HepG2 (cell line): ENCODE measurements around the gene PBX2. TPM values are rescaled to one million over a fixed set of nuclear protein-coding genes. Genes with fewer than 3 reads are reported as not detected.

Experiments used
- AHDC1 ChIP-seq: sonication (generic); formaldehyde crosslinking; IDR thresholded peaks from 2 replicates; pipeline ENCODE4 v1.5.1; 2020; ENCODE audit warnings: mild to moderate bottlenecking, missing genetic modification reagents, borderline replicate concordance
- CENPX ChIP-seq: sonication (generic); formaldehyde crosslinking; IDR thresholded peaks from 2 replicates; pipeline ENCODE4 v1.9.0; 2021; ENCODE audit warnings: mild to moderate bottlenecking, missing genetic modification reagents, moderate library complexity
- EHMT2 ChIP-seq: fragments of 200-600 bp; sonication (generic); IDR thresholded peaks from 2 replicates; pipeline ENCODE4 v1.7.0; 2017; ENCODE audit warnings: antibody characterized with exemption, low read depth, low read length, borderline replicate concordance
- FOXP1 ChIP-seq, 2 experiments: fragments of 450-650 bp in 1 of 2; IDR thresholded peaks; 2 replicates each; pipeline ENCODE4 v1.6.1; 2017 to 2018; ENCODE audit warnings: antibody characterized with exemption in 1 of 2
- GLI4 ChIP-seq: sonication (generic); formaldehyde crosslinking; IDR thresholded peaks from 2 replicates; pipeline ENCODE4 v1.5.1; 2020; ENCODE audit warnings: missing genetic modification reagents, mild to moderate bottlenecking, moderate library complexity, borderline replicate concordance
- PBX2 ChIP-seq: IDR thresholded peaks from 2 replicates; pipeline ENCODE4 v1.6.1; 2016; ENCODE audit warnings: control low read depth
- YEATS2 ChIP-seq: sonication (generic); formaldehyde crosslinking; IDR thresholded peaks from 2 replicates; pipeline ENCODE4 v1.4.0; 2020; ENCODE audit warnings: missing genetic modification reagents, borderline replicate concordance
- ZBTB14 ChIP-seq: sonication (generic); formaldehyde crosslinking; IDR thresholded peaks from 2 replicates; pipeline ENCODE4 v1.4.0; 2020; ENCODE audit warnings: missing genetic modification reagents
- ZBTB38 ChIP-seq: sonication (generic); formaldehyde crosslinking; IDR thresholded peaks from 2 replicates; pipeline ENCODE4 v1.5.1; 2020; ENCODE audit warnings: mild to moderate bottlenecking, missing genetic modification reagents
- ZFX ChIP-seq: sonication (generic); formaldehyde crosslinking; IDR thresholded peaks from 2 replicates; pipeline ENCODE4 v1.4.0; 2020; ENCODE audit warnings: mild to moderate bottlenecking, low read depth, missing genetic modification reagents, moderate library complexity
- ZNF143 ChIP-seq: sonication (generic); formaldehyde crosslinking; IDR thresholded peaks from 2 replicates; pipeline ENCODE4 v1.4.0; 2020; ENCODE audit warnings: missing genetic modification reagents
- ZNF232 ChIP-seq: sonication (generic); formaldehyde crosslinking; IDR thresholded peaks from 2 replicates; pipeline ENCODE4 v1.4.0; 2020; ENCODE audit warnings: missing genetic modification reagents, borderline replicate concordance
- ZNF513 ChIP-seq: sonication (generic); formaldehyde crosslinking; conservative IDR thresholded peaks from 2 replicates; pipeline ENCODE4 v1.5.0; 2020; ENCODE audit warnings: missing genetic modification reagents
- ZNF619 ChIP-seq: sonication (generic); formaldehyde crosslinking; IDR thresholded peaks from 2 replicates; pipeline ENCODE4 v1.4.0; 2020; ENCODE audit warnings: mild to moderate bottlenecking, missing genetic modification reagents
- ZNF678 ChIP-seq: sonication (generic); formaldehyde crosslinking; IDR thresholded peaks from 2 replicates; pipeline ENCODE4 v1.4.0; 2020; ENCODE audit warnings: mild to moderate bottlenecking, missing genetic modification reagents
- ZNF839 ChIP-seq: sonication (generic); formaldehyde crosslinking; IDR thresholded peaks from 2 replicates; pipeline ENCODE4 v1.4.0; 2020; ENCODE audit warnings: missing genetic modification reagents, mild to moderate bottlenecking, borderline replicate concordance
- ZZZ3 ChIP-seq: sonication (generic); formaldehyde crosslinking; IDR thresholded peaks from 2 replicates; pipeline ENCODE4 v1.4.0; 2020; ENCODE audit warnings: missing genetic modification reagents, mild to moderate bottlenecking, borderline replicate concordance
- polyA plus RNA-seq, 8 experiments: library from polyadenylated mRNA; depleted of rRNA in 3 of 8; stranded (reverse) in 7 of 8; unstranded in 1 of 8; fragments of >200 nt; fragmentation: Illumina TruSeq in 4 of 8; extraction: Trizol in 4 of 8; gene quantifications; 2 replicates each; pipeline versions ENCODE4 v1.2.1 to v1.2.3, GENCODE V29; 2011 to 2016; ENCODE audit warnings: low read depth in 4 of 8, missing spikeins in 1 of 8, mixed read lengths in 1 of 8; ENCODE audit not compliant: insufficient read depth in 1 of 8
- total RNA-seq, 5 experiments: library from RNA; depleted of rRNA; stranded (reverse); fragments of >200 nt; fragmentation: Illumina TruSeq; extraction: Trizol; gene quantifications; 2 replicates each; pipeline ENCODE4 v1.2.3, GENCODE V29; 2016; ENCODE audit warnings: low read depth in 1 of 5
- TF ChIP-seq, protein P1 (sequence below): sonication (generic); formaldehyde crosslinking; IDR thresholded peaks from 2 replicates; pipeline ENCODE4 v1.8.1; 2023; ENCODE audit warnings: missing genetic modification reagents, inconsistent platforms, borderline replicate concordance

Gene PBX2
- total and polyA plus RNA-seq, 2 of the 13 experiments (the other 11 are each of a cell fraction or from before 2014, with no cell fraction given), result 42.3 to 77.8 TPM

- TF ChIP-seq ZNF513 (CRISPR knock-in tag), result no peak
- no peak for TF ChIP-seq AHDC1 (CRISPR knock-in tag)
- no peak for TF ChIP-seq ZNF619
- no peak for TF ChIP-seq ZNF143
- no peak for TF ChIP-seq ZBTB14
- TF ChIP-seq ZNF232 (CRISPR knock-in tag), result no peak
- no peak for TF ChIP-seq ZZZ3 (CRISPR knock-in tag)
- no peak for TF ChIP-seq FOXP1 (IDR thresholded peaks at IDR 0.05)
- 0 out of 2 replicates have a peak, but pooled peaks have one; percentile 8 for TF ChIP-seq FOXP1 (CRISPR knock-in tag; IDR thresholded peaks at IDR 0.05)
- peak; percentile 77; the same call in 1 of the 2 replicates for TF ChIP-seq YEATS2 (CRISPR knock-in tag)
- no peak for TF ChIP-seq GLI4 (CRISPR knock-in tag)
- TF ChIP-seq ZBTB38 (CRISPR knock-in tag), result no peak
- TF ChIP-seq ZNF678 (CRISPR knock-in tag), result no peak
- TF ChIP-seq ZNF839 (CRISPR knock-in tag), result 0 out of 2 replicates have a peak, but pooled peaks have one; percentile 14
- TF ChIP-seq, protein P1, sequence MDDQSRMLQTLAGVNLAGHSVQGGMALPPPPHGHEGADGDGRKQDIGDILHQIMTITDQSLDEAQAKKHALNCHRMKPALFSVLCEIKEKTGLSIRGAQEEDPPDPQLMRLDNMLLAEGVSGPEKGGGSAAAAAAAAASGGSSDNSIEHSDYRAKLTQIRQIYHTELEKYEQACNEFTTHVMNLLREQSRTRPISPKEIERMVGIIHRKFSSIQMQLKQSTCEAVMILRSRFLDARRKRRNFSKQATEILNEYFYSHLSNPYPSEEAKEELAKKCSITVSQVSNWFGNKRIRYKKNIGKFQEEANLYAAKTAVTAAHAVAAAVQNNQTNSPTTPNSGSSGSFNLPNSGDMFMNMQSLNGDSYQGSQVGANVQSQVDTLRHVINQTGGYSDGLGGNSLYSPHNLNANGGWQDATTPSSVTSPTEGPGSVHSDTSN (CRISPR knock-in tag), result peak; percentile 95; the same call in 1 of the 2 replicates
- TF ChIP-seq CENPX (CRISPR knock-in tag), result no peak
- peak; percentile 98 for TF ChIP-seq PBX2 (CRISPR knock-in tag)
- peak; percentile 13 for TF ChIP-seq ZFX (CRISPR knock-in tag)
- TF ChIP-seq EHMT2, result peak; percentile 94; the same call in 1 of the 2 replicates
Measured at GRCh38 chr6:32177788-32178546, 12.0 kb downstream of the PBX2 start, which contains the start of gene RNF5 (continued).
